Astrocyte (in vitro differentiated cells and primary cell): ENCODE measurements around the gene TRPM8. TPM values are rescaled to one million over a fixed set of nuclear protein-coding genes. Genes with fewer than 3 reads are reported as not detected.
"Not testable (repeated sequence)": the region's sequence is repeated elsewhere in the genome, so short reads cannot be mapped to it uniquely, and the experiment has no call there.

Source experiments
- DNase-seq: peaks from one replicate; pipeline ENCODE4 v3.0.0-alpha.2; 2010; ENCODE audit warnings: low read depth
- FAIRE-seq: peaks from 2 replicates; lab custom pipeline; 2011; peaks lifted over from hg19 to GRCh38; lab: Jason Lieb, UNC
- H2AFZ ChIP-seq: 2 replicates; pipeline ENCODE4 v1.6.0; 2012; ENCODE audit warnings: low read depth, low read length, inconsistent platforms
- H3K27ac ChIP-seq: 2 replicates; pipeline ENCODE4 v1.5.1; 2011; ENCODE audit warnings: low read depth, low read length, inconsistent platforms
- H3K27me3 ChIP-seq: 2 replicates; pipeline ENCODE4 v1.6.0; 2011; ENCODE audit warnings: low read length, inconsistent platforms; ENCODE audit not compliant: insufficient read depth
- H3K36me3 ChIP-seq: 2 replicates; pipeline ENCODE4 v1.5.1; 2011; ENCODE audit warnings: low read length, inconsistent platforms; ENCODE audit not compliant: insufficient read depth
- H3K4me1 ChIP-seq: 2 replicates; pipeline ENCODE4 v1.5.1; 2011; ENCODE audit warnings: low read length, inconsistent platforms; ENCODE audit not compliant: insufficient read depth
- H3K4me2 ChIP-seq: 2 replicates; pipeline ENCODE4 v1.6.0; 2012; ENCODE audit warnings: low read length, inconsistent platforms
- H3K4me3 ChIP-seq: 2 replicates; pipeline ENCODE4 v1.5.1; 2011; ENCODE audit warnings: low read depth, mild to moderate bottlenecking, low read length, inconsistent platforms; ENCODE audit not compliant: insufficient read depth
- H3K79me2 ChIP-seq: 2 replicates; pipeline ENCODE4 v1.6.0; 2012; ENCODE audit warnings: mild to moderate bottlenecking, low read length, inconsistent platforms; ENCODE audit not compliant: insufficient read depth
- H3K9ac ChIP-seq: 2 replicates; pipeline ENCODE4 v1.6.0; 2012; ENCODE audit warnings: mild to moderate bottlenecking, low read length, inconsistent platforms
- H3K9me3 ChIP-seq: 2 replicates; pipeline ENCODE4 v1.5.1; 2012; ENCODE audit warnings: low read depth, mild to moderate bottlenecking, low read length, inconsistent platforms; ENCODE audit not compliant: insufficient read depth
- H4K20me1 ChIP-seq: 2 replicates; pipeline ENCODE4 v1.6.0; 2012; ENCODE audit warnings: low read length, inconsistent platforms; ENCODE audit not compliant: insufficient read depth
- H3K27ac Mint-ChIP-seq: one replicate; pipeline ENCODE4 v1.8.0; 2021; ENCODE audit warnings: mild to moderate bottlenecking, mixed read lengths; ENCODE audit not compliant: unreplicated experiment
- H3K27me3 Mint-ChIP-seq: one replicate; pipeline ENCODE4 v1.8.0; 2021; ENCODE audit warnings: low read depth, mixed read lengths; ENCODE audit not compliant: unreplicated experiment
- H3K36me3 Mint-ChIP-seq: one replicate; pipeline ENCODE4 v1.8.0; 2021; ENCODE audit warnings: low read depth, mixed read lengths; ENCODE audit not compliant: unreplicated experiment
- H3K4me1 Mint-ChIP-seq: one replicate; pipeline ENCODE4 v1.8.0; 2021; ENCODE audit warnings: low read depth, mixed read lengths; ENCODE audit not compliant: unreplicated experiment
- H3K4me3 Mint-ChIP-seq: one replicate; pipeline ENCODE4 v1.8.0; 2021; ENCODE audit warnings: mild to moderate bottlenecking, moderate library complexity, mixed read lengths; ENCODE audit not compliant: unreplicated experiment
- H3K9me3 Mint-ChIP-seq: one replicate; pipeline ENCODE4 v1.8.0; 2021; ENCODE audit warnings: mild to moderate bottlenecking, mixed read lengths; ENCODE audit not compliant: unreplicated experiment
- EZH2 ChIP-seq: IDR thresholded peaks from 2 replicates; pipeline ENCODE4 v1.6.1; 2012; ENCODE audit warnings: mild to moderate bottlenecking, low read length, inconsistent platforms; ENCODE audit not compliant: insufficient read depth
- total RNA-seq: library from RNA; stranded (reverse); gene quantifications from 2 replicates; pipeline ENCODE4 v1.2.1, GENCODE V29; 2021
- TF ChIP-seq, protein P1 (sequence below): IDR thresholded peaks from 2 replicates; pipeline ENCODE4 v1.5.1; 2011; ENCODE audit warnings: low read depth, mild to moderate bottlenecking, inconsistent platforms, low read length, moderate library complexity; ENCODE audit not compliant: insufficient read depth

The TRPM8 gene
- total RNA-seq, 1 donor from 2014 or later = 0.95 TPM

DNA sequence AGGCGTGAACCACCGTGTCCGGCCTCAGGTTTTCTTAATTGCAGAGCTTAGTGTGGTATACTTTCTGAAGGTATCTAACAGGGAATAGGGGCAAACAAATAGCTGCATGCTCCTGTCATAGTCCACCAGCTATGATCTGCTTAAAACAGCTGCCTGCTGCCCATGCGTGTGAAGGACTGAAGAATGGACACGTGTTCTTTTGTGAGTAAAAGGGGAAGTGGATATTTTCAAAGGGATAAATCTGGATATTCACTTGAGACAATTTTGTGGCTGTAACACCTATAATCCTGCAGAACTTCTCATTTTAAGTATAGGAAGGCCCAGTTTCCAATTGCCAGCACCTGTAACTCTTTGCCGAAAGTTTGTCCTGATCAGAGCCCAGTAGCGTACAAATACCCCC is 44.7 kb downstream of the TRPM8 start:
- Histone ChIP-seq H3K9me3 (no peaks in the 10 kb centered on the region), H3K9ac (no peak overlapping the region), H2AFZ (no peak overlapping the region), H3K36me3 (no peaks in the 10 kb centered on the region), H3K27ac (no peak overlapping the region), H3K27me3 (no peaks in the 10 kb centered on the region), H3K79me2 (no peaks in the 10 kb centered on the region), H3K4me3 (no peak overlapping the region), H4K20me1 (no peaks in the 10 kb centered on the region), H3K4me1 (no peaks in the 10 kb centered on the region), H3K4me2 (no peak overlapping the region)
- Mint-ChIP-seq H3K36me3 (no peaks in the 10 kb centered on the region), H3K27me3 (no peaks in the 10 kb centered on the region), H3K4me1 (peaks cover 12% of the 10 kb centered on the region), H3K27ac (no peak overlapping the region), H3K9me3 (no peaks in the 10 kb centered on the region), H3K4me3 (no peak overlapping the region)
- FAIRE-seq = no peak
- DNase-seq = no peak
- TF ChIP-seq, protein P1, sequence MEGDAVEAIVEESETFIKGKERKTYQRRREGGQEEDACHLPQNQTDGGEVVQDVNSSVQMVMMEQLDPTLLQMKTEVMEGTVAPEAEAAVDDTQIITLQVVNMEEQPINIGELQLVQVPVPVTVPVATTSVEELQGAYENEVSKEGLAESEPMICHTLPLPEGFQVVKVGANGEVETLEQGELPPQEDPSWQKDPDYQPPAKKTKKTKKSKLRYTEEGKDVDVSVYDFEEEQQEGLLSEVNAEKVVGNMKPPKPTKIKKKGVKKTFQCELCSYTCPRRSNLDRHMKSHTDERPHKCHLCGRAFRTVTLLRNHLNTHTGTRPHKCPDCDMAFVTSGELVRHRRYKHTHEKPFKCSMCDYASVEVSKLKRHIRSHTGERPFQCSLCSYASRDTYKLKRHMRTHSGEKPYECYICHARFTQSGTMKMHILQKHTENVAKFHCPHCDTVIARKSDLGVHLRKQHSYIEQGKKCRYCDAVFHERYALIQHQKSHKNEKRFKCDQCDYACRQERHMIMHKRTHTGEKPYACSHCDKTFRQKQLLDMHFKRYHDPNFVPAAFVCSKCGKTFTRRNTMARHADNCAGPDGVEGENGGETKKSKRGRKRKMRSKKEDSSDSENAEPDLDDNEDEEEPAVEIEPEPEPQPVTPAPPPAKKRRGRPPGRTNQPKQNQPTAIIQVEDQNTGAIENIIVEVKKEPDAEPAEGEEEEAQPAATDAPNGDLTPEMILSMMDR = no peak
- TF ChIP-seq EZH2 = no peak

DNA sequence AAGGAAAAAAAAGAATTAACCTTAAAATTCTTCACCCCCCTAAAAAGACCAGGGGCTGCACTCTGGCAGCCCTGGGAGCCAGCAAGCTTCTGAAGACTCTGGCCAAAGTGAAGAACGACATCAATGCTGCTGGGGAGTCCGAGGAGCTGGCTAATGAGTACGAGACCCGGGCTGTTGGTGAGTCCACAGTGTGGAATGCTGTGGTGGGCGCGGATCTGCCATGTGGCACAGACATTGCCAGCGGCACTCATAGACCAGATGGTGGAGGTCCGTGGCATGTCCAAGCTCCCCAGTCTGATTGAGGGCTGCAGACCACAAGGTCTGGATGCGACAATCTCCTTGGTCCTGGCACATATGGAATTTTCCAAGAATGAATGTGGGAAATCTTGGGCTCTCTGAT is 47.4 kb downstream of the TRPM8 start:
- Histone ChIP-seq H4K20me1 (no peaks in the 10 kb centered on the region), H3K79me2 (no peaks in the 10 kb centered on the region), H3K4me1 (no peaks in the 10 kb centered on the region), H3K9ac (no peak overlapping the region), H3K9me3 (no peaks in the 10 kb centered on the region), H2AFZ (peak overlapping the region; percentile 34), H3K4me2 (no peak overlapping the region), H3K4me3 (no peak overlapping the region), H3K27ac (no peak overlapping the region), H3K27me3 (no peaks in the 10 kb centered on the region), H3K36me3 (no peaks in the 10 kb centered on the region)
- DNase-seq = peak; percentile 81
- no peaks in the 10 kb centered on the region for H3K36me3 Mint-ChIP-seq
- H3K27ac Mint-ChIP-seq = peak overlapping the region; percentile 41
- peaks cover 14% of the 10 kb centered on the region for H3K4me1 Mint-ChIP-seq
- FAIRE-seq = no peak
- no peaks in the 10 kb centered on the region for H3K9me3 Mint-ChIP-seq
- no peak overlapping the region for H3K4me3 Mint-ChIP-seq
- H3K27me3 Mint-ChIP-seq = no peaks in the 10 kb centered on the region
- TF ChIP-seq, protein P1 = no peak
- no peak for TF ChIP-seq EZH2

DNA sequence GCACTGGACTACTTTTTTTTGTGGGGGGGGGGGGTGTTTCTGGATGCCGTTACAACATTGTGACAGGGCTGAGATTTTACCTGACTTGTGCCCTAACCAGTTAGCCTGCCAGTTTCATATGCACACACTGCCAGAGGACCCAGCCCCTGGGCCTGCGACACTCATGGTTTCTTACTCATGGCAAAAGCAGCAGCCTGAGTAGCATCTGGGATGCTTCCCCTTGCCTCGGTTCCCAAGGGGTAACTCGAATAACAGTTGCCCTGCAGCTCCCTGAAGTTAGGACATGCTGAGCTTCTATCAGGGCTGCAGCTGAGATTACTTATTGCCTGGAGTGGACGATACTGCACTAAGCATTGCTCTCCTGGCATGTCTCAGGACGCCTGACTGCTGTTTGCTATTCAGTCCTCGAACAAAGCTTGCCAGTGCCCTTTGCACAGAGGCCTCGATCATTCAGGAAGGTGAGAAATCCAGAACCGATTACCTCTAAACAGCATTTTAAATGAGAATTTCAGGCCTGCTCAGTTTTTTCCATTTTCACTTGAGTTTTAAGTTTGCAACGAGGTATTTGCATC is 47.9 kb downstream of the TRPM8 start:
- Histone ChIP-seq H3K4me1 (no peaks in the 10 kb centered on the region), H3K9ac (no peak overlapping the region), H3K9me3 (no peaks in the 10 kb centered on the region), H3K27ac (no peak overlapping the region), H3K79me2 (no peaks in the 10 kb centered on the region), H3K36me3 (no peaks in the 10 kb centered on the region), H4K20me1 (no peaks in the 10 kb centered on the region), H3K27me3 (no peaks in the 10 kb centered on the region), H2AFZ (no peak overlapping the region), H3K4me3 (no peak overlapping the region), H3K4me2 (no peak overlapping the region)
- Mint-ChIP-seq H3K27ac (peak overlapping the region; percentile 41), H3K9me3 (no peaks in the 10 kb centered on the region), H3K27me3 (no peaks in the 10 kb centered on the region), H3K4me1 (peaks cover 14% of the 10 kb centered on the region), H3K36me3 (no peaks in the 10 kb centered on the region), H3K4me3 (no peak overlapping the region)
- no peak for TF ChIP-seq EZH2
- TF ChIP-seq, protein P1 = no peak
- peak; percentile 34 for DNase-seq
- no peak for FAIRE-seq

DNA sequence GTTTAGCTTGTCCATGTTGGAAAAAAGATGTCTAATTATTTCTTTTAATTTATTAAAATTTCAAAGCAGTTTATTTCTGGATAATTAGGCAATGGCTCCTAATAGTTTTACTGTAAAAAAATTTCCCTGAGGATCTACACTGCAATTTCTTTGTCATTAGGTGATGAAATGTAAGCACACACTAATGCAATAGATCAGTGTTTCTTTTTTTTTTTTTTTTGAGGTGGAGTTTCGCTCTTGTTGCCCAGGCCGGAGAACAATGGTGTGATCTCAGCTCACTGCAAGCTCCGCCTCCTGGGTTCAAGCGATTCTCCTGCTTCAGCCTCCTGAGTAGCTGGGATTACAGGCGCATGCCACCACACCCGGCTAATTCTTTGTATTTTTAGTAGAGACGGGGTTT is 48.5 kb downstream of the TRPM8 start:
- not testable (repeated sequence) for H3K27me3 ChIP-seq, H4K20me1 ChIP-seq, H3K4me1 ChIP-seq, H3K27ac Mint-ChIP-seq, H3K4me2 ChIP-seq, H3K36me3 ChIP-seq, H3K9me3 ChIP-seq, H3K4me3 ChIP-seq, DNase-seq, H3K27ac ChIP-seq, H3K79me2 ChIP-seq, H3K9me3 Mint-ChIP-seq, H2AFZ ChIP-seq, H3K9ac ChIP-seq, H3K4me3 Mint-ChIP-seq, H3K36me3 Mint-ChIP-seq, H3K27me3 Mint-ChIP-seq, FAIRE-seq
- peaks cover 14% of the 10 kb centered on the region for H3K4me1 Mint-ChIP-seq
